GM19452 (cell line): ENCODE results near the gene GAS7.
"Not testable (repeated sequence)": the region's sequence is repeated elsewhere in the genome, so short reads cannot be mapped to it uniquely, and the experiment has no call there.

ENCODE experiments used
- ATAC-seq: cut with Tn5 transposase; IDR thresholded peaks from one replicate; pipeline ENCODE4 v1.9.1; 2021; ENCODE audit not compliant: unreplicated experiment

GAS7 gene

GRCh38 chr17:10077561-10078299, 120.7 kb downstream of the GAS7 start:
- ATAC-seq, result no peak

- ATAC-seq, result no peak
These were observed 122.5 kb downstream of the GAS7 start for GRCh38 chr17:10075919-10076318.

DNA sequence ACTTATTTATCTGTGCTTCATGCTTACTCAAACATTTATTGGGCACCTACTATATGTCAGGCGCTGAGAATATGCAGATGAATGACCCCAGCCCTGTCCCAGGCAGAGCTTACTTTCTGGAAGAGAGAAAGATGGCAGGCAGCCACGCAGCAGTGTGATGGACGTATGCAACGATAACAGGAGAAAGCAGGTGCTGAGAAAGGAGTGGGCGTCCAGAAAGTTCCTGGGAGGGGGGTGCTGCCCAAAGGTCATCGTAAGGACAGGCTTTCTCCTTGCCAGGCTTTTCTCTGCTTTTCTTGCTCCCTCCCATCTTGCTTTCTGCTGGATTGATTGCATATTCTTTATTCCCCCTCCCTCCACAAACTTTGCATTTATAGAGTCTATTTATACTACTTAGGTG, 124.5 kb downstream of the GAS7 start:
- ATAC-seq, result no peak

DNA sequence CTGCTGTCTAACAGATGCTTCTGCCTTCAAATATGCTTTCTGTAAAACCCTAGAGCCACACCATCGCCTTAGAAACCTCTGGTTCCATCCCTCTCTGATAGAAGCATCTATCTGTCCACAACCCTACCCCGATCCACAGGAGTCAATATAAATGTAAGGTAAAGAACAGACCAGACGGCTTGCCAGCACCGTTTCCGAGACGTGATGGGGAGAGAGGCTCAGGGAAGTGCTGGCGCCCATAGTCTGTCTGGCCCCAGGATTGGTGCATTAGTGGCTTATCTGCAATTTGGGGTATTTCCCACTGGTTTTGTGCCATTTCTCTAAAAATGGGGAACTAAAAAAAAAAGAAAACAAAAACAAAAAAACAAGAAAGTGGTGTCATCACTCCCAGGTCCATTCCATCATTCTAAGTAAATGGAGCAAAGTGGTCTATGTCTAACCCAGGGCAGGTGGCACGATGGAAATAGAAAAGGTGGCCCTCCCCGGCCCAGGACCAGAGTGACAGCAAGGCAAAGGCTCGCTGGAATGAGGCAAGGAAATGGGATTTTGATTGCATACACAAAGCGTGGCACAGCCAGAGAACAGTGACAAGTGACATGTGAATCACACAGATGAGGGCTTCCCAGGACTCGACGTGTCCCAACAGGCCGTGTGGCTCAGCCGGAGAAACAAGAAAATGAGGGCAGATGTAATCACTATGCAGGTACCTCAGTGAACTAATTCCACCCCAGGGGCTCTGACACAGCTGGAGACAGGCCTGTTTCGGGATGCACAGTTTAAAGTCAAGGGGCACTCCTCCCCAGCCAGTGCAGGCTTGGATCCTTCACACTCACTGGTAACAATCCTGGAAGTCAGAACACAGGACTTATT, 125.6 kb downstream of the GAS7 start:
- ATAC-seq, result no peak

- no peak for ATAC-seq
These were observed 126.3 kb downstream of the GAS7 start for GRCh38 chr17:10072086-10072485.

GRCh38 chr17:10071141-10071540, 127.3 kb downstream of the GAS7 start:
- ATAC-seq, result no peak

DNA sequence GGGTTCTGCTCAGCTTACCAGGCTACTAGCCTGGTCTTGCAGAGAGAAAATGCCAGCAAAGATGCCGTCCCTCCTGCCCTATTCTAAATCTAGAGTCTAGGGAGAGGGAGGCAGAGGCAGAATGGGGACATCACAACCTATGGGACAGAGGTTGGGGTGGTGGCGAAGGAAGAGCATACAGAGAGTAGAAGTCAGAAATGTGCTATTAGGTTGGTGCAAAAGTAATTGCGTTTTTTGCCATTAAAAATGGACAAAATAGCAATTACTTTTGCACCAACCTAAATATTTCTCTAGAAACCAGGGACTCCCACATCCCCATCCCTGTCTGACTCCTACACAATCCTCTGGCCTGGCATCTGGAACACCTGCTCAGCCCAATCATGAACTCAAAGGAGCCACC, 127.7 kb downstream of the GAS7 start:
- ATAC-seq, result no peak

DNA sequence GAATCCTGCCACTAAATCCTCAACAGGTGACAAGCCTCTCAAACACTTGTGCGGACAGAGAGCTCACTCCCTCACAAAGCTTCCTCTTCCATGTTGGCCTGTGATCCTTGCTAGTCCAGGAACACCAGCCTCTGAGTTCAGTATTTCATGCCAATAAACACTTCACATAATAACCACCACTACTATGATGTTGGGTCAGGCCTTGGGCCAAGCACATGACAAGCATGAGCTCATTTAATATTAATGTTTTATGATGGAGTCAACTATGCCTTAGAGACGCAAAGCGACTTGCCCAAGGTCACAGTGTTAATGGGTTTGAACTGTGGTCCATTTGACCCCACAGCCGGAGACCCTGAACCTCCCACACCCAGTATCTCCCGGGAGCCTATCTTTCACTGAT, 129.1 kb downstream of the GAS7 start:
- no peak for ATAC-seq

- ATAC-seq, result no peak
These were observed 130.8 kb downstream of the GAS7 start for GRCh38 chr17:10067446-10068143.

DNA sequence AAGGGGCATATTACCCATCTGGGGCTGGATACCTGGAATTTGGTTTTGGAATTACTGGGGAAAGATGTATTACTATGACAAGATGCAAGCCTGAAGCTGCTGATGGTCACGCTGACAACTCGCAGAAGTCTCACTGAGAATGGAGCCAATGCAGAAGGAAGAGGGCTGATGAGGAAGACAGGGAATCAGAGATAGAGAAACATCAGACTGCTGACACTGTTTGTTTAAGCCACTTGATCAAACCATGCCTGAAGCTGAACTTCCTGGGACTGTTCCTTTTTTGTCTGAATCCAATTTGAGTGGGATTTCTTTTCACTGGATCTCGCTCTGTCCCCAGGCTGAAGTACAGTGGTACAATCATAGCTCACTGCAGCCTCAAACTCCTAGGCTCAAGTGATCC, 133.9 kb downstream of the GAS7 start:
- ATAC-seq, result no peak

DNA sequence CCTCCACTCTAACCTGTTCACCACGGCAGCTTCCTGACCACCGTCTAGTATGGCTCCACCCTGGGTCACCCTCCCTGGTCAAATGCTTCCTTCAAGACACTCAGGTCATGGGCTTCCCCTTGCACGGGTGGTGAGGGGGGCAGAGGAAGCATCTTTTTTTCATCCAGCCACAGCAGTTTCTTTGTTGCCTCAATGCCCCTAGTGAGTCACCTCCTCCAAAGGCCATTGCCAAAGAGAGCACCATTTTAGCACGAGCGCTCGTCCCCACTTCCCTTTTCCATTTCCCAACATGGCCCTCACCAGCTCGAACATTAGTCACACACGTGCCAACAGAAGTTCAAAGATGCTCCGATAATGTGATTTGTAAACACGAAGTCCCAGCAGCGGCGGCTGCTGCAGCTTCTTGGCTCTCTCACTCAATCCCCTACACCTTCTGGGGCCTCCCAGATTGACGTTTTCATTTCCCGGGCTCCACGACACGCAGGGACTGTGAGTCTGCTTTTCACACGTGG, 134.6 kb downstream of the GAS7 start:
- no peak for ATAC-seq

GRCh38 chr17:10062691-10063385, 135.6 kb downstream of the GAS7 start:
- no peak for ATAC-seq

GRCh38 chr17:10061111-10061845, 137.1 kb downstream of the GAS7 start:
- no peak for ATAC-seq

GRCh38 chr17:10060526-10060925, 137.9 kb downstream of the GAS7 start:
- ATAC-seq, result no peak

- ATAC-seq, result peak; percentile 85
These were observed 138.7 kb downstream of the GAS7 start for GRCh38 chr17:10059684-10060211.

GRCh38 chr17:10058921-10059683, 139.3 kb downstream of the GAS7 start:
- peak; percentile 14 for ATAC-seq

GRCh38 chr17:10057466-10057865, 140.9 kb downstream of the GAS7 start:
- not testable (repeated sequence) for ATAC-seq

- no peak for ATAC-seq
These were observed 143.0 kb downstream of the GAS7 start for GRCh38 chr17:10055262-10055975.
